Measurements from ENCODE around the gene MRPL10. TPM values are rescaled to one million over a fixed set of nuclear protein-coding genes. Genes with fewer than 3 reads are reported as not detected.
A peak's percentile ranks its signal among the peaks of the same experiment; 100 is the strongest.

Gene MRPL10
- total and polyA plus RNA-seq, 2 donors (not counting 3 experiments of a cell fraction or from before 2014, with no cell fraction given): 43.4 to 84.0 TPM

- Histone ChIP-seq H3K4me2 (ENCODE audit: insufficient read depth, low read length) (peak within 1 kb of the TSS; percentile 60), H3K36me3 (ENCODE audit: control insufficient read depth in 2 of 2, extremely low read depth in 1 of 2, insufficient read depth in 2 of 2, low read length in 2 of 2) (peaks cover 7 to 30% of the 10 kb centered on the region in 2 experiments), H2AFZ (ENCODE audit: low read depth, low read length) (peak within 1 kb of the TSS; percentile 5), H3K9ac (replicated peaks; ENCODE audit: extremely low read depth, insufficient read depth, low read length) (peak within 1 kb of the TSS; percentile 48), H3K27me3 (ENCODE audit: control insufficient read depth in 2 of 2, insufficient read depth in 2 of 2, low read length in 2 of 2) (no peaks in the 10 kb centered on the region), H3K4me3 (replicated peaks in 1 of 3; ENCODE audit: insufficient read depth in 1 of 3, low read depth in 1 of 3, low read length in 3 of 3) (peak within 1 kb of the TSS; percentile 40 to 72 (median 47)), H4K20me1 (replicated peaks; ENCODE audit: control insufficient read depth, extremely low read depth, insufficient read depth, low read length) (no peaks in the 10 kb centered on the region), H3K27ac (ENCODE audit: insufficient read depth, low read depth, low read length) (peak within 1 kb of the TSS; percentile 48), H3K9me3 (replicated peaks; ENCODE audit: control insufficient read depth, insufficient read depth, low read length) (no peaks in the 10 kb centered on the region), H3K79me2 (ENCODE audit: control insufficient read depth, insufficient read depth, low read length) (peaks cover 9% of the 10 kb centered on the region), H3K9me1 (replicated peaks; ENCODE audit: control insufficient read depth, extremely low read depth, insufficient read depth, low read length) (no peaks in the 10 kb centered on the region), H3K4me1 (ENCODE audit: control insufficient read depth, extremely low read depth, insufficient read depth, low read length) (peaks cover 17% of the 10 kb centered on the region)
- TF ChIP-seq MAX (IDR thresholded peaks at IDR 0.05; ENCODE audit: insufficient read depth, insufficient read length) (peak; percentile 12), EZH2 (IDR thresholded peaks at IDR 0.05; ENCODE audit: borderline replicate concordance, low read depth, low read length, severe bottlenecking) (no peak), MYC (IDR thresholded peaks at IDR 0.05; ENCODE audit: low read depth, low read length) (no peak), POLR2AphosphoS5 (IDR thresholded peaks at IDR 0.05; ENCODE audit: insufficient read depth, low read depth, low read length) (peak; percentile 93), POLR2A (IDR thresholded peaks at IDR 0.05; ENCODE audit: low read depth, low read length) (peak; percentile 83), GATA2 (IDR thresholded peaks at IDR 0.05; ENCODE audit: insufficient read depth, insufficient read length, low read depth, low read length) (no peak), CTCF (IDR thresholded peaks at IDR 0.05; ENCODE audit: extremely low read depth in 1 of 2, insufficient read depth in 1 of 2, low read depth in 1 of 2, low read length in 2 of 2) (peak; percentile 13 to 18), FOS (IDR thresholded peaks at IDR 0.05; ENCODE audit: borderline replicate concordance, insufficient read depth, low read length) (peak; percentile 81), JUN (IDR thresholded peaks at IDR 0.05; ENCODE audit: borderline replicate concordance, insufficient read depth, insufficient read length, low read depth) (peak; percentile 58)
- dilution Hi-C loops (cut with MboI; ENCODE audit: extremely low pct_ligation_motif_present, low sequenced_read_pairs): no loop called here
- POLR2A ChIA-PET: interaction anchor here (0.6 to 1.6 kb wide), 2 partner anchors 10 to 754 kb away, joined by 5 to 8 read pairs; partner anchors contain the start of genes LRRC46 and MRPL10
- intact Hi-C loops (cut with micrococcal nuclease): loop anchor here (1.0 kb wide), 2 partner anchors 10 to 45 kb away; partner anchors contain the start of genes LRRC46 and MRPL10
- CTCF ChIA-PET: interaction anchor here (0.6 to 2.1 kb wide), 5 partner anchors 10 to 68 kb away, joined by 3 to 22 read pairs (median 4); partner anchors contain the start of genes LRRC46, MRPL10 and SP6
- FAIRE-seq: peak; percentile 99
- DNase-seq (ENCODE audit: low read depth, low spot score): peak; percentile 94
- BruUV-seq (replicated peaks): no TSS peak
Observed at GRCh38 chr17:47821424-47822391, 9.6 kb downstream of the MRPL10 start, which contains the start of gene OSBPL7. OSBPL7 (minus strand) TSS chr17:47821794; CDS start chr17:47820278, 1,516 bp downstream.
